ENCODE data around the gene UBE2J2. TPM values are rescaled to one million over a fixed set of nuclear protein-coding genes. Genes with fewer than 3 reads are reported as not detected.

Gene UBE2J2
- total and polyA plus RNA-seq, 11 donors, result 23.3 to 53.6 (median 34.7) TPM

DNA sequence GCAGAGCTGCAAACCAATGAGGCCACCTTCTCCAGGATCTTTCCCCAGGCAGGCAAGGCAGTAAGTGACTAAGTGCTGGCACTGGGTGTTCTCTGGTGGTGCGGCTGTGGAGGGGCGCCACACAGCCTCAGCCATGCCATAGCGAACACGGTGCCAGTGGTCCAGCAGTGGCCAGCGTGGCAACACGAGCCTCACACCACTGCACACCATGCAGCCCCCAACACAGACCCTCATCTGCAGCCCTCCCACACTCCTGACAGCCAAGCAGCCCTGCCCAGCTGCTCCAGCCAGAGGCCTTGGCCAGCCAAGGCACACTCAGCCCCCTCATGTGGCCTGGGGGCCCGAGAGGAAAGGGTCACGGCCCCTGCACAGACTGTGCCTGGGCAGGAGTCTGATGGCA lies 47.8 kb upstream of the UBE2J2 start:
- DNase-seq, result no peak
- WGBS, 4 donors, result 40 to 100% (median 94%) methylated on average over 1 to 8 of the region's 8 CpGs
- no peak for TF ChIP-seq POLR2A (IDR thresholded peaks at IDR 0.05)
- TF ChIP-seq, protein P1, sequence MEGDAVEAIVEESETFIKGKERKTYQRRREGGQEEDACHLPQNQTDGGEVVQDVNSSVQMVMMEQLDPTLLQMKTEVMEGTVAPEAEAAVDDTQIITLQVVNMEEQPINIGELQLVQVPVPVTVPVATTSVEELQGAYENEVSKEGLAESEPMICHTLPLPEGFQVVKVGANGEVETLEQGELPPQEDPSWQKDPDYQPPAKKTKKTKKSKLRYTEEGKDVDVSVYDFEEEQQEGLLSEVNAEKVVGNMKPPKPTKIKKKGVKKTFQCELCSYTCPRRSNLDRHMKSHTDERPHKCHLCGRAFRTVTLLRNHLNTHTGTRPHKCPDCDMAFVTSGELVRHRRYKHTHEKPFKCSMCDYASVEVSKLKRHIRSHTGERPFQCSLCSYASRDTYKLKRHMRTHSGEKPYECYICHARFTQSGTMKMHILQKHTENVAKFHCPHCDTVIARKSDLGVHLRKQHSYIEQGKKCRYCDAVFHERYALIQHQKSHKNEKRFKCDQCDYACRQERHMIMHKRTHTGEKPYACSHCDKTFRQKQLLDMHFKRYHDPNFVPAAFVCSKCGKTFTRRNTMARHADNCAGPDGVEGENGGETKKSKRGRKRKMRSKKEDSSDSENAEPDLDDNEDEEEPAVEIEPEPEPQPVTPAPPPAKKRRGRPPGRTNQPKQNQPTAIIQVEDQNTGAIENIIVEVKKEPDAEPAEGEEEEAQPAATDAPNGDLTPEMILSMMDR (IDR thresholded peaks at IDR 0.05), result no peak
- H3K27ac ChIP-seq, result peak overlapping the region in 1 of 12 donors; percentile 81
- ATAC-seq, result no peak
- intact Hi-C loops (cut with DNase I), result no loop called here
- no peak overlapping the region for H3K4me3 ChIP-seq
- H3K36me3 ChIP-seq, result peaks cover 0 to 43% (median 25%) of the 10 kb centered on the region in 9 donors
- H3K4me1 ChIP-seq, result peaks cover 7 to 73% (median 45%) of the 10 kb centered on the region in 12 donors
- H3K27me3 ChIP-seq, result no peaks in the 10 kb centered on the region
- H3K9me3 ChIP-seq, result no peaks in the 10 kb centered on the region

DNA sequence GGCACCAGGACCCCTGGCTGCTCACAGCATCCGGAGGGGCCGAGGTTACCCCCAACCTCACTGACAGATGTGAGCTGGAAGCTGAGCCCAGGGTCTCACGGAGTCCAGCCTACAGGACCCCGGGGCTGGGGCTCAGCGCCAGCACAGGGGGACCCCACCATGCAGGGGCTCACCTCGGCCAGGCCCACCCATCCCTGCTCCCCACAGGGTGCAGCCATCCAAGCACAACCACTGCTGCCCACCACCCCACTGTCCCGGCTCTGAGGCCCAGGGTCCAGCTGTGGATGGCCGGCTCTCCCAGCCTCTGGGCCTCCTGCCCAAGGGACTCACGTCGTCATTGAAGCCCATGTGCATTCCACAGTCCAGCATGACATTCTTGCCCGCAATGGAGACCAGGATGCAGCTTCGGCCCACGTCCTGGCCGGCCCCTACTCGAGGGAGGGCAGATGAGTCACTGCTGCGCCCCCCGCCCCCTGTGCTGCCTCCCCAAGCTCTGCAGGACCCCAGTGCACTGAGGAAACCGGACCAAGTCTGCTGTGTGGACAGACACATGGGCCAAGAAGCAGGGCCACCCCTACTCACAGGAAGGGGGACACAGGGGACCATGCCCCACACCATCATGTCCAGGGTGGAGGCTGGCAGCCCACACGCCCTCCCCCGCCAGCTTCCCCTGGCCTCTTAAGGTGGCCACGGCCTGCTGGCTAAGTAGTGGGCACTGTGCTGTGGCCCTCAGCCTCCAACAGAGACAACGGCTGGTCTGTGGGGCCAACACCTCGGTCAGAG lies 47.2 kb upstream of the UBE2J2 start:
- TF ChIP-seq, protein P1 (IDR thresholded peaks at IDR 0.05), result no peak
- TF ChIP-seq POLR2A (IDR thresholded peaks at IDR 0.05), result no peak
- Histone ChIP-seq H3K4me1 (peaks cover 2 to 66% (median 39%) of the 10 kb centered on the region in 12 donors), H3K36me3 (peaks cover 0 to 48% (median 30%) of the 10 kb centered on the region in 9 donors), H3K9me3 (no peaks in the 10 kb centered on the region), H3K4me3 (no peak overlapping the region), H3K27ac (peak overlapping the region in 2 of 12 donors; percentile 37 to 81), H3K27me3 (no peaks in the 10 kb centered on the region)
- WGBS, 4 donors, result 53 to 73% (median 67%) methylated on average over 13 to 23 of the region's 23 CpGs
- intact Hi-C loops (cut with DNase I), result no loop called here
- no peak for DNase-seq
- ATAC-seq, result no peak

DNA sequence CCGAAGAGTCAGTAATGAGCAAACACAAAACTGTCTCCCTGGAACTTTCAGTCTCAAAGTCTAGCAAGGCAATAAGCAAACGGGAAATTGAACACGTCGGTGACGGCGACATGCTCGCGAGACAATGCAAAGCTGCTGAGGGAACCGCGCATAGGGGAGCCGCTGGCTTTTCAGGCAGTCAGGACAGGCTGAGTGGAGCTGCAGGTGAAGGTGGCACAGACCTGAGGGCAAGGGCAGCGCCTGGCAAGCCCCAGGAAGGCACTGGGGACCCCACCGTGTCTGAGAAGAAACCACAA lies 45.9 kb upstream of the UBE2J2 start:
- Histone ChIP-seq H3K4me1 (peaks cover 2 to 56% (median 34%) of the 10 kb centered on the region in 12 donors), H3K27ac (peak overlapping the region in 2 of 12 donors; percentile 69 to 81), H3K4me3 (no peak overlapping the region), H3K27me3 (no peaks in the 10 kb centered on the region), H3K9me3 (no peaks in the 10 kb centered on the region), H3K36me3 (peaks cover 0 to 56% (median 38%) of the 10 kb centered on the region in 9 donors)
- TF ChIP-seq POLR2A (IDR thresholded peaks at IDR 0.05), result no peak
- TF ChIP-seq, protein P1 (IDR thresholded peaks at IDR 0.05), result no peak
- intact Hi-C loops (cut with DNase I), result no loop called here
- ATAC-seq (no peak), DNase-seq (no peak)
- 90 to 97% (median 94%) methylated on average over 13 of the region's 13 CpGs for WGBS, 4 donors

DNA sequence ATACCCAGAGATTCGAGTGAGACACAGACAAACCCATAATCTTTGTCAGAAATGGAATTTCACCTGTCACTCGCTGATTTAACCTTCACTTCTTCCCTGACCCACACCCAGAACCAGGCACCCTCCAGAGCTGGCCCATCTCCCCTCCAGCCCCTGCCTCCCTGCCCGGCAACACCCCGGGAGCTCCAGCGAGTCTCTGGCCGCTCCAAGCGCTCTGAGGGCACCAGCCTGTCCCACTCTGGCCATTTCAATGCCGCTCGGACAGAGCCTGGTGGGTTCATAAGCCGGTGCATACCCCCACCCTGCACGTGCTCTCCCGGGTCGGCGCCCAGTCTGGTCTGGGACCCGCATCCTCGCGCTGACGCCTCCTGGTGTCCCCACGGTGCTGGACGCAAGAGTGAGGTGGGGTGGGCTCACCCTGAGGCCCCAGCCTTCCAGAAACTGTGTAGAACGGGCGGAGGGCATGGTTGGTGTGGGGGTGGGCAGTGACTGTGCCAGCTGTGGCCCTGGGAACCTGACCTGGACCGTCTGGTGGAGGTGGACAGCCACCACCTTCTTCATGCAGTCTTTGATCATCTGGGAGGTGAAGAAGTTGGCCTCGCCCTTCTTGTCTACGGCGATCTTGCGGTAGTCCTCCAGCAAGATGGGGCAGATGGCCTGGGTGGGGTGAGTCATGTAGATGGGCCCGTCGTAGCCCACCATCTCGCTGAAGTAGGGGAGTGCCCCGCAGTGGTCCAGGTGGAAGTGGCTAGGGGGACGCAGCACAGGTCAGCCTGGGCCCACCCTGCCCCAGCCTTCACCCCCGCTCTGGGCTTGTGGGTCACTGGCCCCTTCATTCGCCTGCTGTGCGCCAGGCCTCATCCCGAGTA lies 45.4 kb upstream of the UBE2J2 start:
- TF ChIP-seq, protein P1 (IDR thresholded peaks at IDR 0.05), result no peak
- no peak for TF ChIP-seq POLR2A (IDR thresholded peaks at IDR 0.05)
- intact Hi-C loops (cut with DNase I), result no loop called here
- Histone ChIP-seq H3K27me3 (no peaks in the 10 kb centered on the region), H3K4me3 (no peak overlapping the region), H3K36me3 (peaks cover 0 to 62% (median 43%) of the 10 kb centered on the region in 9 donors), H3K4me1 (peaks cover 2 to 56% (median 34%) of the 10 kb centered on the region in 12 donors), H3K27ac (peak overlapping the region in 10 of 12 donors; percentile 33 to 81 (median 53)), H3K9me3 (no peaks in the 10 kb centered on the region)
- 88 to 92% (median 91%) methylated on average over 25 to 36 of the region's 36 CpGs for WGBS, 4 donors
- ATAC-seq (peak in 2 of 4 donors; percentile 2 to 5), DNase-seq (no peak)
